Hepatocyte (in vitro differentiated cells): ENCODE measurements around the gene C13orf42. TPM values are rescaled to one million over a fixed set of nuclear protein-coding genes. Genes with fewer than 3 reads are reported as not detected.

Experiments
- DNase-seq: peaks from one replicate; pipeline ENCODE4 v3.0.0-alpha.2; 2016; ENCODE audit warnings: low spot score
- H2AFZ ChIP-seq: fragments of 200-600 bp; sonication (generic); 2 replicates; pipeline ENCODE4 v1.6.0; 2016; ENCODE audit warnings: antibody characterized with exemption, mild to moderate bottlenecking
- H3K27ac ChIP-seq: fragments of 200-600 bp; sonication (generic); 2 replicates; pipeline ENCODE4 v1.5.1; 2016; ENCODE audit warnings: mild to moderate bottlenecking
- H3K27me3 ChIP-seq: fragments of 200-600 bp; sonication (generic); 2 replicates; pipeline ENCODE4 v1.6.1; 2016
- H3K36me3 ChIP-seq: fragments of 200-600 bp; sonication (generic); replicated peaks from 2 replicates; pipeline ENCODE4 v1.5.1; 2016; ENCODE audit warnings: low read depth; ENCODE audit not compliant: insufficient read depth
- H3K4me1 ChIP-seq: fragments of 200-600 bp; sonication (generic); 2 replicates; pipeline ENCODE4 v1.5.1; 2016; ENCODE audit warnings: mild to moderate bottlenecking, moderate library complexity; ENCODE audit not compliant: insufficient read depth
- H3K4me2 ChIP-seq: fragments of 200-600 bp; sonication (generic); 2 replicates; pipeline ENCODE4 v1.6.0; 2016
- H3K4me3 ChIP-seq: fragments of 200-600 bp; sonication (generic); 2 replicates; pipeline ENCODE4 v1.5.1; 2016; ENCODE audit warnings: mild to moderate bottlenecking
- H3K79me2 ChIP-seq: fragments of 200-600 bp; sonication (generic); 2 replicates; pipeline ENCODE4 v1.6.0; 2017; ENCODE audit warnings: mild to moderate bottlenecking
- H3K9me2 ChIP-seq: fragments of 200-600 bp; sonication (generic); replicated peaks from 2 replicates; pipeline ENCODE4 v1.6.0; 2017; ENCODE audit warnings: mild to moderate bottlenecking; ENCODE audit not compliant: insufficient read depth
- H3K9me3 ChIP-seq: fragments of 200-600 bp; sonication (generic); 2 replicates; pipeline ENCODE4 v1.5.1; 2016; ENCODE audit warnings: low read depth, mild to moderate bottlenecking
- H4K20me1 ChIP-seq: fragments of 200-600 bp; sonication (generic); 2 replicates; pipeline ENCODE4 v1.6.0; 2016; ENCODE audit warnings: mild to moderate bottlenecking; ENCODE audit not compliant: insufficient read depth, poor library complexity, severe bottlenecking
- EZH2 ChIP-seq: fragments of 200-600 bp; sonication (generic); IDR thresholded peaks from 2 replicates; pipeline ENCODE4 v1.6.1; 2016; ENCODE audit warnings: antibody characterized with exemption, mild to moderate bottlenecking, borderline replicate concordance
- EZH2phosphoT487 ChIP-seq: fragments of 200-600 bp; sonication (generic); IDR thresholded peaks from one replicate; pipeline ENCODE4 v1.6.1; 2018; ENCODE audit warnings: antibody characterized with exemption, mild to moderate bottlenecking, low read depth, moderate library complexity; ENCODE audit not compliant: unreplicated experiment, severe bottlenecking
- WGBS: methylation state at CpG from one replicate; pipeline ENCODE4 v1.1.6; 2016; ENCODE audit warnings: low lambda C conversion rate; ENCODE audit errors: missing lambda C conversion rate; 5-methylcytosine and 5-hydroxymethylcytosine counted together
- polyA plus RNA-seq: library from polyadenylated mRNA; unstranded; fragments of >200 nt; fragmentation: Nextera tagmentation; extraction: Ambion mirVana; gene quantifications from 2 replicates; pipeline ENCODE4 v1.2.1, GENCODE V29; 2016
- total RNA-seq: library from RNA; depleted of rRNA; stranded (reverse); fragments of >200 nt; gene quantifications from 2 replicates; pipeline ENCODE4 v1.2.3, GENCODE V29; 2014
- TF ChIP-seq, protein P1 (sequence below): fragments of 200-600 bp; sonication (generic); IDR thresholded peaks from 2 replicates; pipeline ENCODE4 v1.5.1; 2016; ENCODE audit warnings: antibody characterized with exemption, mild to moderate bottlenecking; ENCODE audit not compliant: poor library complexity

Gene C13orf42
- total and polyA plus RNA-seq, 2 experiments from 2014 or later: not detected

DNA sequence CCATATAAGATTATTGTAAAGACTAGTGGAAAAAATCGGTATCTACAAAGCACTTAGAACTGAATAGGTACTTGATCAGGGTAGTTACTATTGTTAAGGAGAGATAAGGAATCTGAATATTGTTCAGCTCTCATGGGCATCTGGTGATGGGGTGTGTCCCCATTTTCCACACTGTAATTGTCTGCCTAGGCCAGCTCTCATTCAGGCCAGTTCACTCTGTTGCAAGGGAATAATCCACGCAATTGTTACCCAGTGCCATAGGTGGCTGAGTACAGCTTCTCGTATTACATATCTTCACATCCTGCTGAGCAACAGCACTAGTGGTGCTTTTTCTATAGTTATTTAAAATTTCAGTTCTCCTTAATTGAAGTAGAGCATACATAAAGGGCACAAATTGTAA lies 45.6 kb upstream of the C13orf42 start:
- H4K20me1 ChIP-seq: no peaks in the 10 kb centered on the region
- no peak overlapping the region for H3K4me3 ChIP-seq
- H3K79me2 ChIP-seq: no peaks in the 10 kb centered on the region
- H3K4me1 ChIP-seq: no peaks in the 10 kb centered on the region
- H3K27ac ChIP-seq: no peak overlapping the region
- H3K9me3 ChIP-seq: no peaks in the 10 kb centered on the region
- 84% methylated on average over 3 of the region's 3 CpGs for WGBS
- H3K27me3 ChIP-seq: no peaks in the 10 kb centered on the region
- no peak for TF ChIP-seq EZH2
- TF ChIP-seq, protein P1, sequence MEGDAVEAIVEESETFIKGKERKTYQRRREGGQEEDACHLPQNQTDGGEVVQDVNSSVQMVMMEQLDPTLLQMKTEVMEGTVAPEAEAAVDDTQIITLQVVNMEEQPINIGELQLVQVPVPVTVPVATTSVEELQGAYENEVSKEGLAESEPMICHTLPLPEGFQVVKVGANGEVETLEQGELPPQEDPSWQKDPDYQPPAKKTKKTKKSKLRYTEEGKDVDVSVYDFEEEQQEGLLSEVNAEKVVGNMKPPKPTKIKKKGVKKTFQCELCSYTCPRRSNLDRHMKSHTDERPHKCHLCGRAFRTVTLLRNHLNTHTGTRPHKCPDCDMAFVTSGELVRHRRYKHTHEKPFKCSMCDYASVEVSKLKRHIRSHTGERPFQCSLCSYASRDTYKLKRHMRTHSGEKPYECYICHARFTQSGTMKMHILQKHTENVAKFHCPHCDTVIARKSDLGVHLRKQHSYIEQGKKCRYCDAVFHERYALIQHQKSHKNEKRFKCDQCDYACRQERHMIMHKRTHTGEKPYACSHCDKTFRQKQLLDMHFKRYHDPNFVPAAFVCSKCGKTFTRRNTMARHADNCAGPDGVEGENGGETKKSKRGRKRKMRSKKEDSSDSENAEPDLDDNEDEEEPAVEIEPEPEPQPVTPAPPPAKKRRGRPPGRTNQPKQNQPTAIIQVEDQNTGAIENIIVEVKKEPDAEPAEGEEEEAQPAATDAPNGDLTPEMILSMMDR: no peak
- no peak for TF ChIP-seq EZH2phosphoT487
- H3K4me2 ChIP-seq: no peak overlapping the region
- H2AFZ ChIP-seq: no peak overlapping the region
- DNase-seq: no peak
- no peaks in the 10 kb centered on the region for H3K9me2 ChIP-seq
- no peaks in the 10 kb centered on the region for H3K36me3 ChIP-seq

DNA sequence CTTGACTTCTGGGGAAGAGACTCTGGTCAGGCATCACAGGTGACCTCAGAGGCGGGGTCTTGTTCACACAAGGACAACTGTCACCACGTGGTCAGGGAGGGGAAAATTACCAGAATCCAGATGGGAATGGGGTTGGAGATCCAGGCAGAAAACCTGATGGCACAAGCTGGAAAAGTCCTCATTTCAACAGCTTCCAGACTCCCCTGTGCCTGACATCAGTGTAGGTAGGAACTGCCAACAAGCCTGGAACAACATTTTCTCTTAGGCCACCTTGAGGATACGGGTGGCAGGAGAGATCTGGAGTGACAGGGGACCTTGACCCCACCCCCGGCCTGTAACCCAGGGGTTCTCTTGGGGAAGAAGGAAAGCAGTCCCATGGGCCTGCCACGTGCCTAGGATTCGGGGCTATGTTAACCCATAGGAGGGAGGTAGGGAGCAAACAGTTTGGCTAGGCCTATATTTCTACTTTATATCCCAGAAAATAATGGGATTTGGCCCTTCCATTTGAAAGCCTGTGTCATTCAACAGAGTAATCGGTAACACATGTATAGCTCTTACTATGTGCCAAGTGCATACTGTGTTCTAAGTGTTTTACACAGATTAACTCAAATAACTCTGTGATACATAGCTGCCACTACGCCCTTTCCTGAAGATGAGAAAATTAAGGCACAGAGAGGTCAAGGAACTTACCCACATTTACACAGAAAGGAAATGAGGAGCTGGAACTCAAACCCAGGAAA lies 44.9 kb upstream of the C13orf42 start:
- Histone ChIP-seq H3K36me3 (no peaks in the 10 kb centered on the region), H3K27ac (no peak overlapping the region), H3K4me1 (no peaks in the 10 kb centered on the region), H3K9me3 (no peaks in the 10 kb centered on the region), H3K4me2 (no peak overlapping the region), H4K20me1 (no peaks in the 10 kb centered on the region), H2AFZ (no peak overlapping the region), H3K4me3 (no peak overlapping the region), H3K27me3 (no peaks in the 10 kb centered on the region), H3K79me2 (no peaks in the 10 kb centered on the region), H3K9me2 (no peaks in the 10 kb centered on the region)
- no peak for DNase-seq
- WGBS: 84% methylated on average over 8 of the region's 8 CpGs
- TF ChIP-seq EZH2phosphoT487 (no peak), EZH2 (no peak)

DNA sequence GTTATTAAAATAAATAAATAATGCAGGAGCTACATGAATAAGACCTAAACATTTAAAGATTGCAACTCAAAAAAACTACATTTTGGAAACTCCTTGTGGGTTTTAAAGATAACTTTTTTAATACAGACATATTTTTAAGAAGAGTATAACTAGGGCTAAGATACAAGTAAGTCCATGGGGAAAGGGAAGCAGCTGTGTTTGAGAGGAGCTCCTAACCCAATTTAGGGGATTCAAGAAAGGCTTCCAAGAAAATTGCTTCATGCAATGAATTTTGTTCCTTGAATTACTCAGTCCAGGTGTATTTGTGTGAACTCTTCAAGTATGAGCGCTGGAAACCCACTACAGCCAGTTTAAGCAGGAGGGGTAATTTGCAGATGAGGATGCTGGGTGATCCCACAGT lies 44.1 kb upstream of the C13orf42 start:
- Histone ChIP-seq H3K9me3 (no peaks in the 10 kb centered on the region), H3K27ac (no peak overlapping the region), H3K4me3 (no peak overlapping the region), H3K27me3 (no peaks in the 10 kb centered on the region), H3K79me2 (no peaks in the 10 kb centered on the region), H3K4me2 (no peak overlapping the region), H3K4me1 (no peaks in the 10 kb centered on the region), H3K9me2 (no peaks in the 10 kb centered on the region), H3K36me3 (no peaks in the 10 kb centered on the region), H2AFZ (no peak overlapping the region), H4K20me1 (no peaks in the 10 kb centered on the region)
- WGBS: 96% methylated on average over 1 of the region's 1 CpG
- TF ChIP-seq EZH2phosphoT487 (no peak), EZH2 (no peak)
- TF ChIP-seq, protein P1: no peak
- DNase-seq: no peak

DNA sequence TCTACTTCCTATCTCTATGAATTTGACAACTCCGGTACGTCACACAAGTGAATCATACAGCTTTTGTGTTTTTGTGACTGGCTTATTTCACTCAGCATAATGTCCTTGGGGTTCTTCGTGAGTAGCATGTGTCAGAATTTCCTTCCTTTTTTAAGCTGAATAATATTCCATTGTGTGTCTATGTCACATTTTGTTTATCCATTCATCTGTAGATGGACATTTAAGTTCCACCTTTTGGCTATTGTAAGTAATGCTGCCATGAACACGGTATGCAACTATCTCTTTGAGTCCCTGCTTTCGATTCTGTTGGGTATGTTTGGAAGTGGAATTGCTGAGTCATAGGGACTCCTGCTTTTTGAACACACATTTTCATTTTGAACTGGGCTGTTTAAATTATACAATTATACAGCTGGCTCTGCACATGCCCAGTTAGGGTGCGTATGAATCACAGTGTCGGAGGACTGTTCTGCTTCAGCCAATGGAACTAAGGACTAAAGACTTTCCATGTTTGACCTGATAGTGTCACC lies 43.0 kb upstream of the C13orf42 start:
- no peaks in the 10 kb centered on the region for H3K4me1 ChIP-seq
- no peaks in the 10 kb centered on the region for H3K27me3 ChIP-seq
- no peaks in the 10 kb centered on the region for H3K9me3 ChIP-seq
- 86% methylated on average over 7 of the region's 7 CpGs for WGBS
- no peak overlapping the region for H2AFZ ChIP-seq
- H3K4me3 ChIP-seq: no peak overlapping the region
- TF ChIP-seq, protein P1: no peak
- TF ChIP-seq EZH2phosphoT487 (no peak), EZH2 (no peak)
- no peaks in the 10 kb centered on the region for H3K79me2 ChIP-seq
- no peak for DNase-seq
- no peaks in the 10 kb centered on the region for H3K9me2 ChIP-seq
- no peak overlapping the region for H3K4me2 ChIP-seq
- H4K20me1 ChIP-seq: no peaks in the 10 kb centered on the region
- no peak overlapping the region for H3K27ac ChIP-seq
- H3K36me3 ChIP-seq: no peaks in the 10 kb centered on the region
